T-cell (primary cell): ENCODE measurements around the gene PHF23. TPM values are rescaled to one million over a fixed set of nuclear protein-coding genes. Genes with fewer than 3 reads are reported as not detected.

Source experiments
- ATAC-seq, 4 experiments: fragments of 200-7000 bp in 3 of 4; fragments of 150-1000 bp in 1 of 4; cut with Tn5 transposase; replicated peaks in 1 of 4; 1 replicate in 3 of 4; 2 replicates in 1 of 4; pipeline ENCODE4 v1.10.0; 2021; ENCODE audit warnings: moderate library complexity in 3 of 4, mild to moderate bottlenecking in 2 of 4, moderate number of reproducible peaks in 1 of 4
- CTCF ChIA-PET, 2 donors: fragments of 300-600 bp; sonication (Branson Sonifier 250); formaldehyde crosslinking; loops; one replicate each; lab custom pipeline; 2022; ENCODE audit warnings: antibody characterized with exemption in 2 of 2; lab: Charles Lee
- POLR2A ChIA-PET, 2 donors: fragments of 300-600 bp; sonication (Branson Sonifier 250); formaldehyde crosslinking; loops; one replicate each; lab custom pipeline; 2022; ENCODE audit warnings: antibody characterized with exemption in 2 of 2; lab: Charles Lee
- DNase-seq, 35 experiments: peaks; one replicate each; pipeline versions ENCODE4 v3.0.0 to v3.0.0-alpha.2; 2013 to 2023
- H3K27ac ChIP-seq: one replicate; pipeline ENCODE4 v1.5.1; 2013; ENCODE audit warnings: low read length
- H3K27me3 ChIP-seq, 2 experiments: replicated peaks in 1 of 2; 1 replicate in 1 of 2; 2 replicates in 1 of 2; pipeline versions ENCODE4 v1.6.1 to v1.7.0; 2013; ENCODE audit warnings: low read length in 1 of 2, mixed read lengths in 1 of 2; ENCODE audit not compliant: control insufficient read depth in 2 of 2, insufficient read depth in 2 of 2; ENCODE audit errors: extremely low read depth in 1 of 2
- H3K36me3 ChIP-seq, 2 donors: 1 replicate in 1 of 2; 2 replicates in 1 of 2; pipeline versions ENCODE4 v1.6.1 to v1.7.0; 2013; ENCODE audit warnings: low read length in 1 of 2; ENCODE audit not compliant: control insufficient read depth in 2 of 2, insufficient read depth in 1 of 2; ENCODE audit errors: extremely low read depth in 1 of 2
- H3K4me1 ChIP-seq, 2 experiments: 1 replicate in 1 of 2; 2 replicates in 1 of 2; pipeline versions ENCODE4 v1.6.1 to v1.7.0; 2013; ENCODE audit warnings: low read length in 2 of 2, mixed read lengths in 1 of 2; ENCODE audit not compliant: insufficient read depth in 2 of 2, control insufficient read depth in 1 of 2; ENCODE audit errors: extremely low read depth in 1 of 2
- H3K4me3 ChIP-seq, 2 donors: 1 replicate in 1 of 2; 2 replicates in 1 of 2; pipeline versions ENCODE4 v1.5.1 to v1.7.0; 2013; ENCODE audit warnings: mild to moderate bottlenecking in 2 of 2, low read length in 1 of 2, moderate library complexity in 1 of 2; ENCODE audit not compliant: control insufficient read depth in 1 of 2; ENCODE audit errors: extremely low read depth in 1 of 2
- H3K9me3 ChIP-seq: 2 replicates; pipeline ENCODE4 v1.7.0; 2013
- H3K27ac Mint-ChIP-seq, 2 donors: one replicate each; pipeline ENCODE4 v1.8.0; 2020 to 2021; ENCODE audit warnings: mild to moderate bottlenecking in 2 of 2, mixed read lengths in 2 of 2
- H3K27me3 Mint-ChIP-seq, 2 donors: one replicate each; pipeline ENCODE4 v1.8.0; 2021 to 2022; ENCODE audit warnings: mixed read lengths in 2 of 2
- H3K36me3 Mint-ChIP-seq: one replicate; pipeline ENCODE4 v1.8.0; 2021; ENCODE audit warnings: mixed read lengths
- H3K4me1 Mint-ChIP-seq, 3 donors: one replicate each; pipeline ENCODE4 v1.8.0; 2020 to 2022; ENCODE audit warnings: mixed read lengths in 3 of 3, mild to moderate bottlenecking in 1 of 3
- H3K4me3 Mint-ChIP-seq, 3 donors: one replicate each; pipeline ENCODE4 v1.8.0; 2020 to 2022; ENCODE audit warnings: mild to moderate bottlenecking in 3 of 3, mixed read lengths in 3 of 3, moderate library complexity in 3 of 3
- H3K9me3 Mint-ChIP-seq, 3 donors: one replicate each; pipeline ENCODE4 v1.8.0; 2020 to 2022; ENCODE audit warnings: mixed read lengths in 3 of 3
- WGBS: methylation state at CpG from one replicate; pipeline ENCODE4 v1.1.5; 2013; ENCODE audit warnings: missing lambda C conversion rate; ENCODE audit not compliant: insufficient coverage; 5-methylcytosine and 5-hydroxymethylcytosine counted together
- total RNA-seq, 35 experiments: library from RNA in 6 of 35; stranded (reverse) in 6 of 35; fragments of 120-200 nt in 1 of 35; gene quantifications; one replicate each; pipeline versions ENCODE4 v1.2.1 to v1.2.4 and lab custom pipeline; 2013 to 2026

PHF23 gene
- total RNA-seq, 5 donors from 2014 or later (not counting 1 experiment from before 2014, with no cell fraction given), result 13.3 to 51.6 (median 43.5) TPM

- peak overlapping the region; percentile 64 to 67 for H3K27ac Mint-ChIP-seq
- Histone ChIP-seq H3K36me3 (peaks cover 0 to 10% of the 10 kb centered on the region in 2 donors), H3K27me3 (peaks cover 0 to 51% of the 10 kb centered on the region in 2 experiments), H3K4me3 (no peak overlapping the region), H3K27ac (no peak overlapping the region), H3K9me3 (no peaks in the 10 kb centered on the region), H3K4me1 (peaks cover 6 to 35% of the 10 kb centered on the region in 2 experiments)
- peaks cover 22 to 23% (median 22%) of the 10 kb centered on the region in 3 donors for H3K4me1 Mint-ChIP-seq
- WGBS, result 32% methylated on average over 4 of the region's 4 CpGs
- DNase-seq (no peak), ATAC-seq (peak in 1 of 4 experiments; percentile 2)
- peaks cover 3 to 30% of the 10 kb centered on the region in 2 donors for H3K27me3 Mint-ChIP-seq
- H3K36me3 Mint-ChIP-seq, result no peaks in the 10 kb centered on the region
- CTCF ChIA-PET, result no interaction called here
- POLR2A ChIA-PET, result interaction anchor here in 1 of 2 donors (0.6 kb wide), 1 partner anchor 73 kb away, joined by 3 read pairs; no protein-coding TSS in a partner anchor
- no peaks in the 10 kb centered on the region for H3K9me3 Mint-ChIP-seq
- H3K4me3 Mint-ChIP-seq, result peak overlapping the region; percentile 25 to 76 (median 71)
Observed at GRCh38 chr17:7263801-7264078, 24.5 kb upstream of the PHF23 start.

DNA sequence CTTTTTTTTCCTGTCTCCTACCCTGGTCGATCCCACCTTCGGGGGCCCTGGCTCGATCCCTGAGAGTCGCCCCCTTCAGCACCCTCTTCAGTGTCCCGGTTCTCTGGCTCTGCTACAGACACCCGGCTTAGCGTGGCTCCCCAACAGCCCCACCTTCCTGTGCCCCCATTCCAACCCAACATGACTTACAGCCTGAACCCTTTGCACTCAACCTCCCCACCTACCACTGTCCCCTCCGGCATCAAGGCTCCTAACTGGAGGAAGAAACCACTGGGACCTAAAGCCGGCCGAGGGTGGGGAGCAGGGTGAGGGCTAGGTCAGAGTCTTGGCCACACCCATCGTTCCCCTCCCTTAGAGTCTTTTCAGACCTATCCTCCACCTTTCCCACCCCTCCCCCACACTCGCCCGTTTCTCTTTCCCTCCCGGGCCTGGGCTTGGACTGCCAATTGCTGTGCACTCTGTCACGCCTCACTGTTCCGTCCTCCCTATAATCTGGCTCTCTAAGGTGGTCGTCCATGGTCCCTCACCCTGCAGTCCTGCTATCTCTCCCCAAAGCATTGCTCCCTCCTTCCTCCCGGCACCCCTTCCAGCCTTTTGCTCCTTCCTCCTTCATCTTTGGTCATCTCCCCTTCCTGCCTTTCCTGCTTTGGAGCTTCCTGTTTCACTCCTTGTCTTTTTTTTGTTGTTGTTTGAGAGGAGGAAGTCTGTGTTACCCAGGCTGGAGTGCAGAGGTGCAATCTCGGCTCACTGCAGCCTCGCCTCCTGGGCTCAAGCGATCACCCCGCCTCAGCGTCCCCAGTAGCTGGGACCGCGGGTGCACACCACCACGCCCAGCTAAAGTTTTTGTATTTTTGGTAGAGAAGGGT lies 23.9 kb upstream of the PHF23 start:
- WGBS, result 8% methylated on average over 10 of the region's 26 CpGs
- H3K36me3 Mint-ChIP-seq, result no peaks in the 10 kb centered on the region
- peaks cover 0 to 15% of the 10 kb centered on the region in 2 donors for H3K36me3 ChIP-seq
- H3K4me3 Mint-ChIP-seq, result peak overlapping the region; percentile 71 to 76 (median 76)
- POLR2A ChIA-PET, result interaction anchor here in 1 of 2 donors (0.6 kb wide), 1 partner anchor 73 kb away, joined by 3 read pairs; no protein-coding TSS in a partner anchor
- H3K4me1 Mint-ChIP-seq, result peaks cover 22 to 23% (median 22%) of the 10 kb centered on the region in 3 donors
- no peak overlapping the region for H3K27ac ChIP-seq
- H3K4me1 ChIP-seq, result peaks cover 6 to 35% of the 10 kb centered on the region in 2 experiments
- peak overlapping the region; percentile 60 to 79 for H3K27ac Mint-ChIP-seq
- H3K9me3 Mint-ChIP-seq, result no peaks in the 10 kb centered on the region
- CTCF ChIA-PET, result no interaction called here
- peaks cover 3 to 30% of the 10 kb centered on the region in 2 donors for H3K27me3 Mint-ChIP-seq
- ATAC-seq (peak; percentile 7 to 44 (median 16)), DNase-seq (peak in 1 of 35 experiments; percentile 30)
- H3K9me3 ChIP-seq, result no peaks in the 10 kb centered on the region
- peak overlapping the region; percentile 31 to 49 for H3K4me3 ChIP-seq
- H3K27me3 ChIP-seq, result peaks cover 0 to 51% of the 10 kb centered on the region in 2 experiments

GRCh38 chr17:7262192-7262934 lies 23.1 kb upstream of the PHF23 start, which contains the start of gene CLDN7:
TSS of gene CLDN7 (minus strand) at chr17:7262478. CDS start at chr17:7262043, 435 bp downstream.
- 15% methylated on average over 57 of the region's 64 CpGs for WGBS
- H3K9me3 Mint-ChIP-seq, result no peaks in the 10 kb centered on the region
- peaks cover 0 to 19% of the 10 kb centered on the region in 2 donors for H3K36me3 ChIP-seq
- DNase-seq, result no peak
- ATAC-seq, result peak in 1 of 4 experiments; percentile 23
- H3K27me3 Mint-ChIP-seq, result peaks cover 3 to 30% of the 10 kb centered on the region in 2 donors
- H3K4me1 ChIP-seq, result peaks cover 6 to 35% of the 10 kb centered on the region in 2 experiments
- H3K4me3 Mint-ChIP-seq, result peak within 1 kb of the TSS; percentile 71 to 76 (median 76)
- H3K36me3 Mint-ChIP-seq, result no peaks in the 10 kb centered on the region
- peaks cover 22 to 23% (median 22%) of the 10 kb centered on the region in 3 donors for H3K4me1 Mint-ChIP-seq
- H3K4me3 ChIP-seq, result peak within 1 kb of the TSS; percentile 49
- POLR2A ChIA-PET, result no interaction called here
- H3K27ac Mint-ChIP-seq, result peak within 1 kb of the TSS; percentile 60 to 79
- H3K27me3 ChIP-seq, result peaks cover 0 to 47% of the 10 kb centered on the region in 2 experiments
- CTCF ChIA-PET, result no interaction called here
- no peaks in the 10 kb centered on the region for H3K9me3 ChIP-seq
- no peak within 1 kb of the TSS for H3K27ac ChIP-seq

DNA sequence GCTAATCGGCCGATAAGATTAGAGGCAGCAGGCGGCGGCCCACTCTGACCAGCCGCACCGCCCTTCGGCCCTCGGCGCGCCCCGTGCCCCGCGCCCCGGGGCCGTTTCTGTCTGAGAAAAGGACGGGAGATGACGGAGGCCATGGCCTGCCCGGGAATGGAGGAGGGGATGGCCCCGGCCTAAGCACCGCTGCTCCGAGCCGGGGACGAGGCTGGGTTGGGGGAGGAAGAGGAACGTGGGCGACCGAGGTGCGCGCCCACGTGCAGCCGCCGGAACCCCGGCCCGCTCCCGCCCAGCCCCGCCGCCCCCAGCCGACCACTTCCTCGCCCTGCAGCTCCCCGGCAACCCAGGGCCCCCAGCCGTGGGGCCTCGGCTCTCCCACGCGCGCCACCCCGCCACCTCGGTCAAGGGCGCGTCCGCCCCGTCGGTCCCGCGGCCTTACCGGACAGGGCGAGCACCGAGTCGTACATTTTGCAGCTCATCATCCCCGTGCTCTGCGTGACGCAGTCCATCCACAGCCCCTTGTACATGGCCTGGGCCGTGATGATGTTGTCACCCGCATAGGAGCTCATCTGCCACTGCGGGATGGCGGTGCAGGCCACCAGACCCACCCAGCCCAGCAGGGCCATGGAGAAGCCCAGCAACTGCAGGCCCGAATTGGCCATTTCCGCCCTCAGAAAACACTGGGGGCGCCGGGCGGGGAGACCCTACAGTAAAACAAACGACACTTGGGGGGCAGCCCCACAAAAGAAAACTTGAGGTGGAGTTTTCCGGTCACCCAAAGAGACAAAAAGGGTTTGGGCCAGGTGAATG lies 22.3 kb upstream of the PHF23 start:
- H3K36me3 ChIP-seq, result peaks cover 0 to 26% of the 10 kb centered on the region in 2 donors
- Mint-ChIP-seq H3K4me3 (peak overlapping the region; percentile 70 to 76 (median 73)), H3K27ac (peak overlapping the region; percentile 36 to 66), H3K27me3 (peaks cover 3 to 27% of the 10 kb centered on the region in 2 donors), H3K36me3 (peaks cover 3% of the 10 kb centered on the region), H3K4me1 (peaks cover 22 to 23% (median 22%) of the 10 kb centered on the region in 3 donors), H3K9me3 (no peaks in the 10 kb centered on the region)
- peaks cover 0 to 42% of the 10 kb centered on the region in 2 experiments for H3K27me3 ChIP-seq
- no peak overlapping the region for H3K27ac ChIP-seq
- peak overlapping the region; percentile 48 to 49 for H3K4me3 ChIP-seq
- peaks cover 6 to 35% of the 10 kb centered on the region in 2 experiments for H3K4me1 ChIP-seq
- WGBS, result 7% methylated on average over 58 of the region's 71 CpGs
- DNase-seq (peak in 5 of 35 experiments; percentile 20 to 48 (median 32)), ATAC-seq (peak; percentile 53 to 75 (median 67))
- no peaks in the 10 kb centered on the region for H3K9me3 ChIP-seq
- CTCF ChIA-PET, result no interaction called here
- POLR2A ChIA-PET, result no interaction called here

DNA sequence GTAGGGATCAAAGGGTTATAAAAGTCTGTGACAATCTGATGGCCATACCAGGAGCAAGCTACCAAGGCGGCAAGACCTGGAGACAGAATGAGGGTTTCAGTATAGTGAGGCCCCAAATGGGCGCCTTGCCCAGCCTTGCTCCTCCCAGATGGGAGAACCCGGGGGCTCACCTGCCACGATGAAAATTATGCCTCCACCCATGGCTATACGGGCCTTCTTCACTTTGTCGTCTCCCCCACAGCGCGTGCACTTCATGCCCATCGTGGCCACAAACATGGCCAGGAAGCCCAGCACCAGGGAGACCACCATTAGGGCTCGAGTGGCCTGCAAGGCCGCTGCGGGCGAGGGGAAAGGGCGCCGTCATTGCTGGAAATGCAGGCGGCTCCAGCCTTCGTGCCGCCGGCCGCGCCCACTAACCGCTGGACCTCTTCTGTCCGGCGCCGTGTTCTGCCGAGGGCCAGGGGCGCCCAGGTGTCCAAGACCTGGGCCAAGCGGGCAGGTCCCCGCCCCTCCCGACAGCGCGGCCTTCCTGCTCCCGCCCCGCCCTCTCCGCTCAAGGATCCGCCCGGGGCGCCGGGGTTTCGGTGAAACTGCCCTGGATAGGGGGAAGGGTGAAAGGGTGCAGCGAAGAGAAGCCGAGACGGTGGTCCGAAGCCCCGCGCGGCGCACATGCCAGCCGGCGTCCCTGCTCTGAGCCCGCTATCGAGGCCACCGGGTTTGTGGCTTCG lies 21.6 kb upstream of the PHF23 start:
- Histone ChIP-seq H3K4me1 (peaks cover 6 to 35% of the 10 kb centered on the region in 2 experiments), H3K36me3 (peaks cover 6 to 32% of the 10 kb centered on the region in 2 donors), H3K27ac (peak overlapping the region; percentile 9), H3K9me3 (no peaks in the 10 kb centered on the region), H3K4me3 (peak overlapping the region; percentile 48 to 49), H3K27me3 (peaks cover 0 to 37% of the 10 kb centered on the region in 2 experiments)
- ATAC-seq, result peak; percentile 47 to 65 (median 61)
- Mint-ChIP-seq H3K9me3 (no peaks in the 10 kb centered on the region), H3K27ac (peak overlapping the region; percentile 61 to 86), H3K4me1 (peaks cover 22 to 23% (median 22%) of the 10 kb centered on the region in 3 donors), H3K36me3 (peaks cover 7% of the 10 kb centered on the region), H3K27me3 (peaks cover 3 to 25% of the 10 kb centered on the region in 2 donors), H3K4me3 (peak overlapping the region; percentile 70 to 76 (median 73))
- 26% methylated on average over 46 of the region's 54 CpGs for WGBS
- peak in 6 of 35 experiments; percentile 30 to 51 (median 38) for DNase-seq
- ChIA-PET POLR2A (interaction anchor here in 1 of 2 donors (0.5 kb wide), 1 partner anchor 42 kb away, joined by 3 read pairs; no protein-coding TSS in a partner anchor), CTCF (interaction anchor here in 1 of 2 donors (1.1 kb wide), 1 partner anchor 18 kb away, joined by 3 read pairs; the partner anchor contains the start of gene GABARAP)
